ENCODE data around the gene GTPBP4. TPM values are rescaled to one million over a fixed set of nuclear protein-coding genes. Genes with fewer than 3 reads are reported as not detected.

Gene GTPBP4
- total and polyA plus RNA-seq, 9 of the 15 experiments (the other 6 are each of a cell fraction or from before 2014, with no cell fraction given): 79.0 to 155 (median 128) TPM

GRCh38 chr10:1056326-1057105 lies 68.3 kb downstream of the GTPBP4 start, which contains the start of gene WDR37 (continued):
- TF ChIP-seq AFF4 (CRISPR knock-in tag; IDR thresholded peaks at IDR 0.05): 0 out of 2 replicates have a peak, but pooled peaks have one; percentile 53
- no peak for TF ChIP-seq ZNF212 (CRISPR knock-in tag; IDR thresholded peaks at IDR 0.05)
- peak; percentile 92 for TF ChIP-seq ELF1 (tag; IDR thresholded peaks at IDR 0.05)
- TF ChIP-seq FIP1L1 (IDR thresholded peaks at IDR 0.05; ENCODE audit: low read depth, low read length, poor library complexity, severe bottlenecking): peak; percentile 70
- TF ChIP-seq CBX3 (IDR thresholded peaks at IDR 0.05; ENCODE audit: borderline replicate concordance in 1 of 2, low read length in 2 of 2): no peak
- no peak for TF ChIP-seq CEBPB (tag; IDR thresholded peaks at IDR 0.05)
- no peak for TF ChIP-seq ZBTB34 (CRISPR knock-in tag; IDR thresholded peaks at IDR 0.05)
- TF ChIP-seq, protein P1, sequence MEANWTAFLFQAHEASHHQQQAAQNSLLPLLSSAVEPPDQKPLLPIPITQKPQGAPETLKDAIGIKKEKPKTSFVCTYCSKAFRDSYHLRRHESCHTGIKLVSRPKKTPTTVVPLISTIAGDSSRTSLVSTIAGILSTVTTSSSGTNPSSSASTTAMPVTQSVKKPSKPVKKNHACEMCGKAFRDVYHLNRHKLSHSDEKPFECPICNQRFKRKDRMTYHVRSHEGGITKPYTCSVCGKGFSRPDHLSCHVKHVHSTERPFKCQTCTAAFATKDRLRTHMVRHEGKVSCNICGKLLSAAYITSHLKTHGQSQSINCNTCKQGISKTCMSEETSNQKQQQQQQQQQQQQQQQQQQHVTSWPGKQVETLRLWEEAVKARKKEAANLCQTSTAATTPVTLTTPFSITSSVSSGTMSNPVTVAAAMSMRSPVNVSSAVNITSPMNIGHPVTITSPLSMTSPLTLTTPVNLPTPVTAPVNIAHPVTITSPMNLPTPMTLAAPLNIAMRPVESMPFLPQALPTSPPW (CRISPR knock-in tag; IDR thresholded peaks at IDR 0.05): peak; percentile 88
- TF ChIP-seq ELF4 (CRISPR knock-in tag; IDR thresholded peaks at IDR 0.05): 0 out of 2 replicates have a peak, but pooled peaks have one; percentile 8
- no peak for TF ChIP-seq GTF2F1 (IDR thresholded peaks at IDR 0.05; ENCODE audit: low read depth, low read length)
- TF ChIP-seq ZBTB33 (CRISPR knock-in tag; IDR thresholded peaks at IDR 0.05): peak; percentile 33; the same call in 1 of the 2 replicates
- no peak for TF ChIP-seq TBL1XR1 (IDR thresholded peaks at IDR 0.05; ENCODE audit: low read length in 2 of 2)
- TF ChIP-seq GABPA (tag; conservative IDR thresholded peaks at IDR 0.05; ENCODE audit: low read depth): peak; percentile 100
- TF ChIP-seq ELF2 (CRISPR knock-in tag; IDR thresholded peaks at IDR 0.05): peak; percentile 88
- TF ChIP-seq, protein P2, sequence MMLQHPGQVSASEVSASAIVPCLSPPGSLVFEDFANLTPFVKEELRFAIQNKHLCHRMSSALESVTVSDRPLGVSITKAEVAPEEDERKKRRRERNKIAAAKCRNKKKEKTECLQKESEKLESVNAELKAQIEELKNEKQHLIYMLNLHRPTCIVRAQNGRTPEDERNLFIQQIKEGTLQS (IDR thresholded peaks at IDR 0.05): peak; percentile 48
- TF ChIP-seq, protein P2 (CRISPR knock-in tag; conservative IDR thresholded peaks at IDR 0.05): no peak
- no peak for TF ChIP-seq CBX5 (IDR thresholded peaks at IDR 0.05; ENCODE audit: borderline replicate concordance, low read depth)
- 0 out of 2 replicates have a peak, but pooled peaks have one; percentile 23 for TF ChIP-seq SOX6 (IDR thresholded peaks at IDR 0.05)

Measured in K562 (cell line).